H9 (cell line): ENCODE results near the gene MARVELD1. TPM values are rescaled to one million over a fixed set of nuclear protein-coding genes. Genes with fewer than 3 reads are reported as not detected.
A peak's percentile ranks its signal among the peaks of the same experiment; 100 is the strongest.

Experiments used
- DNase-seq: peaks from one replicate; pipeline ENCODE4 v3.0.0-alpha.2; 2017
- H2AFZ ChIP-seq: one replicate; pipeline ENCODE4 v1.6.1; 2013; ENCODE audit warnings: mild to moderate bottlenecking, low read length, control low read depth, moderate library complexity
- H2AK5ac ChIP-seq: 2 replicates; pipeline ENCODE4 v1.6.1; 2013; ENCODE audit warnings: low read length, control low read depth, mixed read lengths; ENCODE audit not compliant: insufficient read length
- H2BK120ac ChIP-seq: one replicate; pipeline ENCODE4 v1.6.1; 2013; ENCODE audit warnings: low read depth, mild to moderate bottlenecking, low read length, control low read depth, inconsistent platforms; ENCODE audit not compliant: poor library complexity, severe bottlenecking
- H2BK12ac ChIP-seq: 2 replicates; pipeline ENCODE4 v1.6.1; 2013; ENCODE audit warnings: low read length, control low read depth, mixed read lengths, low read depth; ENCODE audit not compliant: insufficient read length
- H2BK15ac ChIP-seq: 2 replicates; pipeline ENCODE4 v1.6.1; 2013; ENCODE audit warnings: low read depth, low read length, control low read depth
- H2BK20ac ChIP-seq: one replicate; pipeline ENCODE4 v1.6.1; 2013; ENCODE audit warnings: low read depth, mild to moderate bottlenecking, low read length, control low read depth, inconsistent platforms; ENCODE audit not compliant: poor library complexity, severe bottlenecking
- H2BK5ac ChIP-seq: 2 replicates; pipeline ENCODE4 v1.6.1; 2013; ENCODE audit warnings: low read length, control low read depth, mixed read lengths; ENCODE audit not compliant: insufficient read length
- H3K14ac ChIP-seq: 2 replicates; pipeline ENCODE4 v1.6.1; 2013; ENCODE audit warnings: low read length, control low read depth; ENCODE audit not compliant: insufficient read depth
- H3K18ac ChIP-seq: 2 replicates; pipeline ENCODE4 v1.6.1; 2013; ENCODE audit warnings: low read depth, mild to moderate bottlenecking, mixed read lengths, low read length, control low read depth; ENCODE audit not compliant: insufficient read length
- H3K23ac ChIP-seq: 2 replicates; pipeline ENCODE4 v1.6.1; 2013; ENCODE audit warnings: low read length, control low read depth, mixed read lengths, low read depth; ENCODE audit not compliant: insufficient read length
- H3K23me2 ChIP-seq: 2 replicates; pipeline ENCODE4 v1.6.1; 2013; ENCODE audit warnings: low read depth, mild to moderate bottlenecking, mixed read lengths, low read length, control low read depth; ENCODE audit not compliant: insufficient read length, poor library complexity, severe bottlenecking
- H3K27ac ChIP-seq: 2 replicates; pipeline ENCODE4 v1.5.1; 2013; ENCODE audit warnings: low read length, control low read depth, mixed read lengths, low read depth; ENCODE audit not compliant: insufficient read length
- H3K27me3 ChIP-seq: 2 replicates; pipeline ENCODE4 v1.6.1; 2013; ENCODE audit warnings: low read length, control low read depth, inconsistent platforms; ENCODE audit not compliant: insufficient read depth
- H3K4ac ChIP-seq: 2 replicates; pipeline ENCODE4 v1.6.1; 2013; ENCODE audit warnings: low read depth, mild to moderate bottlenecking, control low read depth, inconsistent platforms, low read length, moderate library complexity
- H3K4me1 ChIP-seq: 2 replicates; pipeline ENCODE4 v1.6.1; 2013; ENCODE audit warnings: low read length, control low read depth, inconsistent platforms; ENCODE audit not compliant: insufficient read depth
- H3K4me2 ChIP-seq: 2 replicates; pipeline ENCODE4 v1.6.1; 2013; ENCODE audit warnings: low read length, control low read depth, mixed read lengths; ENCODE audit not compliant: insufficient read length, insufficient read depth
- H3K56ac ChIP-seq: 2 replicates; pipeline ENCODE4 v1.6.1; 2013; ENCODE audit warnings: low read depth, mild to moderate bottlenecking, mixed read lengths, low read length, control low read depth; ENCODE audit not compliant: insufficient read length
- H3K79me1 ChIP-seq: 2 replicates; pipeline ENCODE4 v1.6.1; 2013; ENCODE audit warnings: low read depth, mild to moderate bottlenecking, moderate library complexity, low read length, control low read depth, inconsistent platforms; ENCODE audit not compliant: insufficient read depth, poor library complexity, severe bottlenecking
- H3K79me2 ChIP-seq: 2 replicates; pipeline ENCODE4 v1.6.1; 2013; ENCODE audit warnings: low read length, control low read depth, inconsistent platforms; ENCODE audit not compliant: insufficient read depth
- H3K9ac ChIP-seq: 2 replicates; pipeline ENCODE4 v1.6.1; 2013; ENCODE audit warnings: low read length, control low read depth, mixed read lengths; ENCODE audit not compliant: insufficient read length; ENCODE audit errors: extremely low read depth
- H3K9me3 ChIP-seq: one replicate; pipeline ENCODE4 v1.6.1; 2013; ENCODE audit warnings: low read depth, low read length, inconsistent platforms; ENCODE audit not compliant: control insufficient read depth
- H3T11ph ChIP-seq: one replicate; pipeline ENCODE4 v1.6.1; 2013; ENCODE audit warnings: mild to moderate bottlenecking, low read length, control low read depth, inconsistent platforms
- H4K20me1 ChIP-seq: one replicate; pipeline ENCODE4 v1.6.1; 2013; ENCODE audit not compliant: control insufficient read depth, insufficient read length, insufficient read depth
- H4K5ac ChIP-seq: 2 replicates; pipeline ENCODE4 v1.6.1; 2013; ENCODE audit warnings: low read depth, mild to moderate bottlenecking, mixed read lengths, low read length, control low read depth; ENCODE audit not compliant: insufficient read length
- H4K8ac ChIP-seq: replicated peaks from 2 replicates; pipeline ENCODE4 v1.6.1; 2013; ENCODE audit warnings: low read length, control low read depth, mixed read lengths, low read depth; ENCODE audit not compliant: insufficient read length
- H4K91ac ChIP-seq: 2 replicates; pipeline ENCODE4 v1.6.1; 2013; ENCODE audit warnings: low read depth, mild to moderate bottlenecking, moderate library complexity, mixed read lengths, low read length, control low read depth; ENCODE audit not compliant: insufficient read length
- H3K27ac Mint-ChIP-seq, 3 experiments: 2 replicates in 2 of 3; 3 replicates in 1 of 3; pipeline ENCODE4 v1.8.0; 2020 to 2021; ENCODE audit warnings: mixed read lengths in 3 of 3, mild to moderate bottlenecking in 1 of 3, moderate library complexity in 1 of 3
- H3K27me3 Mint-ChIP-seq: 2 replicates; pipeline ENCODE4 v1.8.0; 2021; ENCODE audit warnings: low read depth, mild to moderate bottlenecking, moderate library complexity, mixed read lengths
- H3K36me3 Mint-ChIP-seq, 3 experiments: 2 replicates in 2 of 3; 3 replicates in 1 of 3; pipeline ENCODE4 v1.8.0; 2020 to 2021; ENCODE audit warnings: low read depth in 3 of 3, mixed read lengths in 3 of 3; ENCODE audit not compliant: insufficient read depth in 1 of 3
- H3K4me1 Mint-ChIP-seq, 2 experiments: 2 replicates each; pipeline ENCODE4 v1.8.0; 2020; ENCODE audit warnings: mixed read lengths in 2 of 2
- H3K4me3 Mint-ChIP-seq, 2 experiments: 2 replicates in 1 of 2; 3 replicates in 1 of 2; pipeline ENCODE4 v1.8.0; 2020 to 2021; ENCODE audit warnings: mild to moderate bottlenecking in 2 of 2, mixed read lengths in 2 of 2, moderate library complexity in 1 of 2
- H3K9me3 Mint-ChIP-seq, 2 experiments: 2 replicates in 1 of 2; 3 replicates in 1 of 2; pipeline ENCODE4 v1.8.0; 2020; ENCODE audit warnings: mild to moderate bottlenecking in 2 of 2, mixed read lengths in 2 of 2, moderate library complexity in 1 of 2
- WGBS: extraction: QIAGEN DNeasy Blood & Tissue Kit; methylation state at CpG from one replicate; pipeline ENCODE4 v1.1.7; 2013; ENCODE audit warnings: missing lambda C conversion rate, low lambda C conversion rate, mixed read lengths; ENCODE audit not compliant: insufficient read length; ENCODE audit errors: extremely low coverage; 5-methylcytosine and 5-hydroxymethylcytosine counted together
- total RNA-seq: library from RNA; stranded (reverse); gene quantifications from 2 replicates; pipeline ENCODE4 v1.2.1, GENCODE V29; 2021
- TF ChIP-seq, protein P1 (sequence below): fragments of 200-600 bp; sonication (generic); conservative IDR thresholded peaks from 3 replicates; pipeline ENCODE4 v1.8.0; 2021; ENCODE audit warnings: antibody characterized with exemption, mild to moderate bottlenecking

The MARVELD1 gene
- total RNA-seq, 1 experiment from 2014 or later, result 26.7 TPM

DNA sequence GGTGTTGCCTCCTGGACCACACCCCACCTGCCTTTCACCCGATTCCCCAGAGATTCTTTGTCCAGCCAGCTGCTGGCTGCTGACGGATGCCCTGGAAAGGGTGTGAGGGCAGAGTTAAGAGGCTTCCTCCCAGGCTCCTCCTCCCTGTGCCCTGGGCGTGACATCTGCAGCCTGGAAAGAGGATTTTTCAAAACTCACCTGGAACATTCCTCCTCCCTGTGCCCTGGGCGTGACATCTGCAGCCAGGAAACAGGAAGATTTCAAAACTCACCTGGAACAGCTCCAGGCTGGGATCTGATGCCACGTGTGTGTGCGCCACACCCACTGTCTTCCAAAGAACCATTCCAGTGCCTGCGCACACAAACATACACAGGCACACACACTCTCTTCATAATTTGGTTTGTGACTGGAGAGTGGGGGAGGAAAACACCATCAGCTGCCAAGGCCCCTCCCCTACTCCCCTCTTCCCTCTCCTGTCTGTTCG, 5.2 kb downstream of the MARVELD1 start:
- no peak overlapping the region for H2BK20ac ChIP-seq
- no CpG with 5 or more reads among the region's 8 CpGs for WGBS
- no peaks in the 10 kb centered on the region for H3K27me3 ChIP-seq
- H2BK5ac ChIP-seq, result no peak overlapping the region
- no peak overlapping the region for H3K56ac ChIP-seq
- H3K9ac ChIP-seq, result no peak overlapping the region
- no peak overlapping the region for H3K27ac ChIP-seq
- no peaks in the 10 kb centered on the region for H3K9me3 Mint-ChIP-seq
- H3K27ac Mint-ChIP-seq, result peak overlapping the region; percentile 45 to 94 (median 54); a peak in 5 of 7 replicates
- no peak overlapping the region for H4K5ac ChIP-seq
- H2BK120ac ChIP-seq, result no peak overlapping the region
- no peak overlapping the region for H4K91ac ChIP-seq
- H4K8ac ChIP-seq, result no peak overlapping the region
- H3K36me3 Mint-ChIP-seq, result peaks cover 16 to 43% (median 38%) of the 10 kb centered on the region in 3 experiments
- H3K4ac ChIP-seq, result no peak overlapping the region
- no peak for DNase-seq
- no peak overlapping the region for H2BK12ac ChIP-seq
- H3K4me2 ChIP-seq, result no peak overlapping the region
- no peak overlapping the region for H2AK5ac ChIP-seq
- H3K9me3 ChIP-seq, result no peaks in the 10 kb centered on the region
- TF ChIP-seq, protein P1, sequence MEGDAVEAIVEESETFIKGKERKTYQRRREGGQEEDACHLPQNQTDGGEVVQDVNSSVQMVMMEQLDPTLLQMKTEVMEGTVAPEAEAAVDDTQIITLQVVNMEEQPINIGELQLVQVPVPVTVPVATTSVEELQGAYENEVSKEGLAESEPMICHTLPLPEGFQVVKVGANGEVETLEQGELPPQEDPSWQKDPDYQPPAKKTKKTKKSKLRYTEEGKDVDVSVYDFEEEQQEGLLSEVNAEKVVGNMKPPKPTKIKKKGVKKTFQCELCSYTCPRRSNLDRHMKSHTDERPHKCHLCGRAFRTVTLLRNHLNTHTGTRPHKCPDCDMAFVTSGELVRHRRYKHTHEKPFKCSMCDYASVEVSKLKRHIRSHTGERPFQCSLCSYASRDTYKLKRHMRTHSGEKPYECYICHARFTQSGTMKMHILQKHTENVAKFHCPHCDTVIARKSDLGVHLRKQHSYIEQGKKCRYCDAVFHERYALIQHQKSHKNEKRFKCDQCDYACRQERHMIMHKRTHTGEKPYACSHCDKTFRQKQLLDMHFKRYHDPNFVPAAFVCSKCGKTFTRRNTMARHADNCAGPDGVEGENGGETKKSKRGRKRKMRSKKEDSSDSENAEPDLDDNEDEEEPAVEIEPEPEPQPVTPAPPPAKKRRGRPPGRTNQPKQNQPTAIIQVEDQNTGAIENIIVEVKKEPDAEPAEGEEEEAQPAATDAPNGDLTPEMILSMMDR, result no peak
- H3K79me2 ChIP-seq, result no peaks in the 10 kb centered on the region
- H3T11ph ChIP-seq, result no peak overlapping the region
- no peak overlapping the region for H3K23ac ChIP-seq
- peaks cover 8% of the 10 kb centered on the region; the same call in 1 of the 2 replicates for H3K4me1 ChIP-seq
- H3K18ac ChIP-seq, result no peak overlapping the region
- no peaks in the 10 kb centered on the region for H3K79me1 ChIP-seq
- peaks cover 15% of the 10 kb centered on the region for H3K23me2 ChIP-seq
- peaks cover 2% of the 10 kb centered on the region; the same call in 1 of the 2 replicates for H3K27me3 Mint-ChIP-seq
- H3K4me3 Mint-ChIP-seq, result no peak overlapping the region; a peak in 2 of 5 replicates
- H3K4me1 Mint-ChIP-seq, result peaks cover 39 to 47% of the 10 kb centered on the region in 2 experiments
- no peaks in the 10 kb centered on the region for H4K20me1 ChIP-seq
- no peak overlapping the region for H2BK15ac ChIP-seq
- no peak overlapping the region for H2AFZ ChIP-seq
- no peak overlapping the region for H3K14ac ChIP-seq
